Measurements from ENCODE around the gene PKHD1. TPM values are rescaled to one million over a fixed set of nuclear protein-coding genes. Genes with fewer than 3 reads are reported as not detected.

The PKHD1 gene
- total RNA-seq, 2 donors from 2014 or later, result 33.3 to 53.4 TPM

DNA sequence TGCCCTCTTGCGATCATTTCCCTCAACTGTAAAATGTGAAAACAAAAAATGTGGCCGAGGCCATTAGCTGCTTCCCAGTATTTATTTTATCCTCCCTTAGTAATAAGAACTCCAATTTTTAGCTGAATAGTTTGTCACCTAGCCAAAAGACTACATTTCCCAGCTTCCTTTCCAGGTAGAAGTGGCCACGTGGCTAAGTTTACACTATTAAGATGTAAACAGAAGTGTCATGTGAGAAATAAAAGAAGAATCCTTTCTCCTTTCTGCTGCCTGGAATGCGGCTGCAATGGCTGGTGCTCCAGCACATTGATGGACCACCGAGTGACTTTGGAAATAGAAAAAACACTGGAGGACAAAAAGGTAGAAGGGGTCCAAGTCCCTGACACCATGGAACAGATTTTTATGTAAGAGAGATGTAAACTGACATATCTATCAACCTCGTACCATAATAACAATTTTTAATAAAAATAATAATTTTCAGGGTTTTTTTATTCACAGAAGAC lies 268.8 kb downstream of the PKHD1 start:
- no peaks in the 10 kb centered on the region for H3K27me3 ChIP-seq
- no peak for ATAC-seq
- no peaks in the 10 kb centered on the region for H3K4me1 ChIP-seq
- no peak for DNase-seq
- no peaks in the 10 kb centered on the region for H3K9me3 ChIP-seq
- no peak overlapping the region for H3K27ac ChIP-seq
- H3K4me3 ChIP-seq, result no peak overlapping the region
- intact Hi-C loops (cut with DNase I), result no loop called here
- H3K36me3 ChIP-seq (replicated peaks in 1 of 2; ENCODE audit: insufficient read depth in 1 of 2, low read depth in 2 of 2), result peaks cover 0 to 2% of the 10 kb centered on the region in 2 donors
- 51 to 54% methylated on average over 6 of the region's 6 CpGs for WGBS, 2 donors
- TF ChIP-seq, protein P1, sequence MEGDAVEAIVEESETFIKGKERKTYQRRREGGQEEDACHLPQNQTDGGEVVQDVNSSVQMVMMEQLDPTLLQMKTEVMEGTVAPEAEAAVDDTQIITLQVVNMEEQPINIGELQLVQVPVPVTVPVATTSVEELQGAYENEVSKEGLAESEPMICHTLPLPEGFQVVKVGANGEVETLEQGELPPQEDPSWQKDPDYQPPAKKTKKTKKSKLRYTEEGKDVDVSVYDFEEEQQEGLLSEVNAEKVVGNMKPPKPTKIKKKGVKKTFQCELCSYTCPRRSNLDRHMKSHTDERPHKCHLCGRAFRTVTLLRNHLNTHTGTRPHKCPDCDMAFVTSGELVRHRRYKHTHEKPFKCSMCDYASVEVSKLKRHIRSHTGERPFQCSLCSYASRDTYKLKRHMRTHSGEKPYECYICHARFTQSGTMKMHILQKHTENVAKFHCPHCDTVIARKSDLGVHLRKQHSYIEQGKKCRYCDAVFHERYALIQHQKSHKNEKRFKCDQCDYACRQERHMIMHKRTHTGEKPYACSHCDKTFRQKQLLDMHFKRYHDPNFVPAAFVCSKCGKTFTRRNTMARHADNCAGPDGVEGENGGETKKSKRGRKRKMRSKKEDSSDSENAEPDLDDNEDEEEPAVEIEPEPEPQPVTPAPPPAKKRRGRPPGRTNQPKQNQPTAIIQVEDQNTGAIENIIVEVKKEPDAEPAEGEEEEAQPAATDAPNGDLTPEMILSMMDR (IDR thresholded peaks at IDR 0.05), result no peak
- TF ChIP-seq POLR2A (IDR thresholded peaks at IDR 0.05), result no peak

DNA sequence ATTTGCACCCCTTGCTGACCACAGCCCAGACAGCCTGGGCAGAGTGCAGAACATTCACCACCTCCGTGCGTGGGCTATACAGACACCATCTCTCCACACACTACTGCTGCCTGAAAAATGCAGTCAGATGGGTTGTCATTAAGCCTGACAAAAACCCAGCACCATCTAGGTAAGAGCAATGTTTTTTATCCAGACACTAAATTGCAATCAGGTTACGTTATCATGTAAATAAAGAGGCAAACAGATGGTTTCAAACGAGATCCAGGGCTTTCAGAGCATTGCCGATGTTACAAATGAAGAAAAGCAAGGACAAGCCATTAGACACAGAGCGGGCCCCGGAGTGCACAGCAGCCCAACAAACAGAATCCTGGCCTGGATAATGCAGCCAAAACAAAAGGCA lies 269.6 kb downstream of the PKHD1 start:
- TF ChIP-seq, protein P1 (IDR thresholded peaks at IDR 0.05), result no peak
- TF ChIP-seq POLR2A (IDR thresholded peaks at IDR 0.05), result no peak
- intact Hi-C loops (cut with DNase I), result no loop called here
- Histone ChIP-seq H3K27ac (no peak overlapping the region), H3K4me3 (no peak overlapping the region), H3K9me3 (no peaks in the 10 kb centered on the region), H3K36me3 (replicated peaks in 1 of 2; ENCODE audit: insufficient read depth in 1 of 2, low read depth in 2 of 2) (peaks cover 0 to 2% of the 10 kb centered on the region in 2 donors), H3K27me3 (no peaks in the 10 kb centered on the region), H3K4me1 (no peaks in the 10 kb centered on the region)
- ATAC-seq (no peak), DNase-seq (no peak)
- WGBS, 2 donors, result 57 to 63% methylated on average over 7 of the region's 7 CpGs

DNA sequence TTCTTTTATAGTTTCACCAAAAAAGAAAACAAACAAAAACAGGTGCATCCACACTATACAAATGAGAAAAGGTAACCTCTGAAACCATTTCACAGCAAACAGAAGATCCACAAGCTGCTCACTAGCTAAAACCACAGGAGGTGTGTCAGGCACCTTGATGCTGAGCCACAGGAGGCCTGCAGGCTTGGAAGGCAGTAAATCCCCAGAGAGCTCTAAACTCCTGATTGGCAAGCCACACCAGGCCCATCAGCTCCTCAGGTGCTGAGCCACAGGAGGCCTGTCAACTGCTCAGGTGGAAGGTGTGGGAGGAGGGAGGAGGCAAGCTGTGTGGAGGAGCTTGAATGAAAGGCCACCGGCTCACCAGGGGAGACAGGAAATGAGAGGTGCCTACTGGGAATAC lies 273.0 kb downstream of the PKHD1 start:
- Histone ChIP-seq H3K36me3 (replicated peaks in 1 of 2; ENCODE audit: insufficient read depth in 1 of 2, low read depth in 2 of 2) (peaks cover 0 to 2% of the 10 kb centered on the region in 2 donors), H3K27me3 (no peaks in the 10 kb centered on the region), H3K9me3 (no peaks in the 10 kb centered on the region), H3K4me1 (no peaks in the 10 kb centered on the region), H3K27ac (no peak overlapping the region), H3K4me3 (no peak overlapping the region)
- 33 to 38% methylated on average over 1 of the region's 1 CpG for WGBS, 2 donors
- ATAC-seq (no peak), DNase-seq (no peak)
- TF ChIP-seq, protein P1 (IDR thresholded peaks at IDR 0.05), result no peak
- TF ChIP-seq POLR2A (IDR thresholded peaks at IDR 0.05), result no peak
- intact Hi-C loops (cut with DNase I), result no loop called here

DNA sequence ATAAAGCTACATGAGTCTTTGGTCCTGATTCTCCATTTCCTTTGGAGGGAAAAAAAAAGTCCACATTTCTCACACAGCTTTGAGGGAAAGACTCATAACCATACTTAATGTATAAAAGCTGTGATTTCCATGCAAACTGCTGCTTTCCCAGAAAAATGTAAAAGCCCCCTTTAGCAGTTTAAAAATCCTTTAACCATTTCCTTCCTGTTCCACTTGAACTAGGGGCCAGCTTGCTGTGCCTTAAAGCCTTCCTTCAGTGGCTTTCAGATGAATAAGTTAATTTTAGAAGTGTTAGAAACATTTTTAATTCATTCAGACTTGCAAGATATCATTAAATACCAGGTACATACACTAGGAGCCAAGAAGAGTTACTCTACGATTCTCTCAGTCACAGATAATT lies 273.5 kb downstream of the PKHD1 start:
- no peak for TF ChIP-seq POLR2A (IDR thresholded peaks at IDR 0.05)
- TF ChIP-seq, protein P1 (IDR thresholded peaks at IDR 0.05), result no peak
- Histone ChIP-seq H3K36me3 (replicated peaks in 1 of 2; ENCODE audit: insufficient read depth in 1 of 2, low read depth in 2 of 2) (peaks cover 0 to 2% of the 10 kb centered on the region in 2 donors), H3K27me3 (no peaks in the 10 kb centered on the region), H3K4me1 (no peaks in the 10 kb centered on the region), H3K4me3 (no peak overlapping the region), H3K9me3 (no peaks in the 10 kb centered on the region), H3K27ac (no peak overlapping the region)
- ATAC-seq (no peak), DNase-seq (no peak)
- 42 to 43% methylated on average over 1 of the region's 1 CpG for WGBS, 2 donors
- intact Hi-C loops (cut with DNase I), result no loop called here

DNA sequence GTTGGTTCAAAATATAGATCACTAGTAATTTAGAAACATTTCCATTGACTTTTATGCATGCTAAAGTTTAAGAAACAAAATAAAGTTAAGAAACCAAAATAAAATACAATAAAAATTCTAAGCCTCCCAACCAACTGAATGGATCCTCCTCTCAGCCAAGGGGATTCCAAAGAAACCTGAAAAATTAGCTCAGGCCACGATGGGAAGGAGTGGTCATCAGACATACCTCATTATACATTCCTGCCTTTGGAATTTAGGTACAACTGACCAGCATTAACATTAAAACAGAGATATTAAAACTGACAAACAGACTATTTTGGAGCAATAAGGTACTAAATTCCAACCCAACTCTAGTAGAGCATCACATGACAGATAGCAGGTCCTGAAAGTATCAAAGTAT lies 275.2 kb downstream of the PKHD1 start:
- no peak for ATAC-seq
- Histone ChIP-seq H3K36me3 (replicated peaks in 1 of 2; ENCODE audit: insufficient read depth in 1 of 2, low read depth in 2 of 2) (no peaks in the 10 kb centered on the region), H3K27ac (no peak overlapping the region), H3K27me3 (no peaks in the 10 kb centered on the region), H3K4me3 (no peak overlapping the region), H3K9me3 (no peaks in the 10 kb centered on the region), H3K4me1 (no peaks in the 10 kb centered on the region)
- WGBS, 2 donors, result 43 to 76% methylated on average over 1 of the region's 1 CpG
- TF ChIP-seq, protein P1 (IDR thresholded peaks at IDR 0.05), result no peak
- no peak for TF ChIP-seq POLR2A (IDR thresholded peaks at IDR 0.05)
- intact Hi-C loops (cut with DNase I), result no loop called here
- DNase-seq, result no peak

All from body of pancreas (tissue), 4 donors.